PC-3 (cell line): ENCODE results near the gene KCNQ1.

Source experiments
- CTCF ChIP-seq: fragments of 300-600 bp; sonication (generic); conservative IDR thresholded peaks from 2 replicates; pipeline ENCODE4 v1.5.1; 2017; ENCODE audit warnings: antibody characterized with exemption, low read depth, mild to moderate bottlenecking, low read length
- EZH2 ChIP-seq: fragments of 300-600 bp; sonication (generic); IDR thresholded peaks from one replicate; pipeline ENCODE4 v1.6.1; 2017; ENCODE audit warnings: antibody characterized with exemption, mild to moderate bottlenecking, low read length; ENCODE audit not compliant: unreplicated experiment
- EZH2phosphoT487 ChIP-seq: fragments of 300-600 bp; sonication (generic); IDR thresholded peaks from 2 replicates; pipeline ENCODE4 v1.6.1; 2018; ENCODE audit warnings: mild to moderate bottlenecking, antibody characterized with exemption, low read length, borderline replicate concordance

GRCh38 chr11:2794046-2794967, 349.5 kb downstream of the KCNQ1 start:
- TF ChIP-seq CTCF: no peak
- TF ChIP-seq EZH2phosphoT487: no peak
- no peak for TF ChIP-seq EZH2
